IMR-90 (cell line): ENCODE data around the gene NFX1. TPM values are rescaled to one million over a fixed set of nuclear protein-coding genes. Genes with fewer than 3 reads are reported as not detected.

ENCODE experiments used
- ATAC-seq: fragments of 200-7000 bp; cut with Tn5 transposase; 2 replicates; pipeline ENCODE4 v1.9.1; 2020; ENCODE audit warnings: low read depth, mild to moderate bottlenecking, moderate library complexity
- BruUV-seq: library from RNA; stranded (reverse); fragments of 400-500 nt; replicated peaks from 2 replicates; lab custom pipeline; 2021; lab: Mats Ljungman, UMichigan
- CTCF ChIA-PET: fragments of 300-600 bp; formaldehyde crosslinking; extraction: SDS; loops from one replicate; lab custom pipeline; 2021; ENCODE audit warnings: antibody characterized with exemption; lab: Yijun Ruan, JAX
- POLR2A ChIA-PET: fragments of 300-600 bp; sonication (Branson Sonifier 250); formaldehyde crosslinking; loops from one replicate; lab custom pipeline; 2022; ENCODE audit warnings: antibody characterized with exemption; ENCODE audit not compliant: unreplicated experiment; lab: Charles Lee
- DNase-seq: peaks from one replicate; pipeline ENCODE4 v3.0.0; 2013
- H2AFZ ChIP-seq: replicated peaks from 2 replicates; pipeline ENCODE3; 2013; ENCODE audit warnings: low read length, mild to moderate bottlenecking; ENCODE audit not compliant: poor library complexity
- H2AK5ac ChIP-seq: 2 replicates; pipeline ENCODE4 v1.6.1; 2013; ENCODE audit warnings: low read depth, low read length, inconsistent platforms
- H2AK9ac ChIP-seq: replicated peaks from 2 replicates; pipeline ENCODE3; 2013; ENCODE audit warnings: mild to moderate bottlenecking, low read depth, low read length, moderate library complexity; ENCODE audit not compliant: poor library complexity
- H2BK120ac ChIP-seq: 2 replicates; pipeline ENCODE4 v1.6.1; 2013; ENCODE audit warnings: low read depth, low read length, inconsistent platforms
- H2BK15ac ChIP-seq: 3 replicates; pipeline ENCODE4 v1.6.1; 2013; ENCODE audit warnings: low read depth, low read length, inconsistent platforms
- H2BK20ac ChIP-seq: 2 replicates; pipeline ENCODE4 v1.6.1; 2013; ENCODE audit warnings: low read depth, mild to moderate bottlenecking, inconsistent platforms, low read length, moderate library complexity
- H2BK5ac ChIP-seq: 2 replicates; pipeline ENCODE4 v1.6.1; 2013; ENCODE audit warnings: mild to moderate bottlenecking, low read depth, low read length, inconsistent platforms; ENCODE audit not compliant: poor library complexity, severe bottlenecking
- H3K14ac ChIP-seq: replicated peaks from 2 replicates; pipeline ENCODE4 v1.6.1; 2013; ENCODE audit warnings: low read depth, low read length, inconsistent platforms
- H3K18ac ChIP-seq: 2 replicates; pipeline ENCODE4 v1.6.1; 2013; ENCODE audit warnings: low read depth, low read length, control low read depth
- H3K23ac ChIP-seq: 2 replicates; pipeline ENCODE4 v1.6.1; 2013; ENCODE audit warnings: low read depth, low read length, inconsistent platforms
- H3K27ac ChIP-seq: 2 replicates; pipeline ENCODE4 v1.5.1; 2013; ENCODE audit warnings: mild to moderate bottlenecking, control low read depth, low read length; ENCODE audit not compliant: insufficient read depth
- H3K27me3 ChIP-seq: 2 replicates; pipeline ENCODE4 v1.6.1; 2013; ENCODE audit warnings: low read length; ENCODE audit not compliant: control insufficient read depth, insufficient read depth
- H3K36me3 ChIP-seq: 2 replicates; pipeline ENCODE4 v1.6.1; 2013; ENCODE audit warnings: low read length, mixed read lengths; ENCODE audit not compliant: control insufficient read depth, insufficient read depth
- H3K4ac ChIP-seq: 2 replicates; pipeline ENCODE4 v1.6.1; 2013; ENCODE audit warnings: low read depth, low read length, inconsistent platforms
- H3K4me1 ChIP-seq: 2 replicates; pipeline ENCODE4 v1.6.1; 2013; ENCODE audit warnings: low read length, mixed read lengths; ENCODE audit not compliant: control insufficient read depth, insufficient read depth
- H3K4me2 ChIP-seq: 2 replicates; pipeline ENCODE4 v1.6.1; 2013; ENCODE audit warnings: low read depth, mild to moderate bottlenecking, control low read depth, low read length, moderate library complexity
- H3K4me3 ChIP-seq: 2 replicates; pipeline ENCODE4 v1.5.1; 2013; ENCODE audit warnings: low read depth, mild to moderate bottlenecking, control low read depth, low read length, moderate library complexity; ENCODE audit not compliant: insufficient read depth
- H3K56ac ChIP-seq: 2 replicates; pipeline ENCODE4 v1.6.1; 2013; ENCODE audit warnings: low read length, inconsistent platforms; ENCODE audit not compliant: insufficient read depth; ENCODE audit errors: extremely low read depth
- H3K79me1 ChIP-seq, 2 experiments: 2 replicates each; pipeline ENCODE4 v1.6.1; 2013; ENCODE audit warnings: low read length in 2 of 2, inconsistent platforms in 1 of 2, low read depth in 1 of 2
- H3K9ac ChIP-seq: 2 replicates; pipeline ENCODE4 v1.6.1; 2013; ENCODE audit warnings: low read depth, low read length, control low read depth
- H3K9me1 ChIP-seq: 2 replicates; pipeline ENCODE4 v1.6.1; 2013; ENCODE audit warnings: low read length, inconsistent platforms; ENCODE audit not compliant: insufficient read depth
- H3K9me3 ChIP-seq: 2 replicates; pipeline ENCODE4 v1.6.1; 2013; ENCODE audit warnings: low read length; ENCODE audit not compliant: control insufficient read depth, insufficient read depth
- H4K20me1 ChIP-seq: 2 replicates; pipeline ENCODE4 v1.6.1; 2013; ENCODE audit warnings: low read length, inconsistent platforms; ENCODE audit not compliant: insufficient read depth
- H4K5ac ChIP-seq: 2 replicates; pipeline ENCODE4 v1.6.1; 2013; ENCODE audit warnings: mild to moderate bottlenecking, low read depth, low read length, control low read depth
- H4K8ac ChIP-seq, 2 experiments: 2 replicates each; pipeline ENCODE4 v1.6.1; 2013; ENCODE audit warnings: low read depth in 2 of 2, low read length in 2 of 2, control low read depth in 1 of 2, inconsistent platforms in 1 of 2
- H4K91ac ChIP-seq: 2 replicates; pipeline ENCODE4 v1.6.1; 2013; ENCODE audit warnings: low read depth, low read length, inconsistent platforms; ENCODE audit not compliant: insufficient read depth
- CHD1 ChIP-seq: IDR thresholded peaks from 2 replicates; pipeline ENCODE4 v1.6.1; 2012; ENCODE audit warnings: low read depth, low read length, improper control_type of control experiment
- SMC3 ChIP-seq: fragments of 150-350 bp; IDR thresholded peaks from 2 replicates; pipeline ENCODE4 v1.6.1; 2016; ENCODE audit warnings: low read depth, mild to moderate bottlenecking, antibody characterized with exemption, low read length, moderate library complexity
- WGBS, 2 experiments: methylation state at CpG; one replicate each; pipeline versions ENCODE4 v1.1.5 to v1.1.7; 2013; ENCODE audit warnings: missing lambda C conversion rate in 2 of 2; ENCODE audit not compliant: insufficient read length in 1 of 2; ENCODE audit errors: extremely low coverage in 2 of 2; 5-methylcytosine and 5-hydroxymethylcytosine counted together
- dilution Hi-C: fragments of 300-500 bp; cut with HindIII; formaldehyde crosslinking; loops from one replicate; pipeline ENCODE4 v1.14.3; 2018; ENCODE audit warnings: low sequenced_read_pairs; ENCODE audit not compliant: unreplicated experiment
- in situ Hi-C: fragments of 300-500 bp; cut with MboI; formaldehyde crosslinking; loops from 3 replicates; pipeline ENCODE4 v1.14.3; 2019; ENCODE audit warnings: low sequenced_read_pairs, inconsistent platforms, mixed read lengths
- intact Hi-C: fragments of 100-400 bp; cut with micrococcal nuclease; formaldehyde crosslinking; loops from 2 replicates; pipeline ENCODE4 v1.10.0; 2022
- polyA plus RNA-seq, 3 experiments: library from polyadenylated mRNA; depleted of rRNA; stranded (reverse); fragments of >200 nt; gene quantifications; 2 replicates each; pipeline ENCODE4 v1.2.3, GENCODE V29; 2012; ENCODE audit warnings: low replicate concordance in 1 of 3
- total RNA-seq: library from RNA; depleted of rRNA; stranded (reverse); fragments of >200 nt; gene quantifications from 2 replicates; pipeline ENCODE4 v1.2.3, GENCODE V29; 2012

NFX1 gene
- total and polyA plus RNA-seq, 2 of the 4 experiments (the other 2 are of a cell fraction), result 27.0 to 36.0 TPM

DNA sequence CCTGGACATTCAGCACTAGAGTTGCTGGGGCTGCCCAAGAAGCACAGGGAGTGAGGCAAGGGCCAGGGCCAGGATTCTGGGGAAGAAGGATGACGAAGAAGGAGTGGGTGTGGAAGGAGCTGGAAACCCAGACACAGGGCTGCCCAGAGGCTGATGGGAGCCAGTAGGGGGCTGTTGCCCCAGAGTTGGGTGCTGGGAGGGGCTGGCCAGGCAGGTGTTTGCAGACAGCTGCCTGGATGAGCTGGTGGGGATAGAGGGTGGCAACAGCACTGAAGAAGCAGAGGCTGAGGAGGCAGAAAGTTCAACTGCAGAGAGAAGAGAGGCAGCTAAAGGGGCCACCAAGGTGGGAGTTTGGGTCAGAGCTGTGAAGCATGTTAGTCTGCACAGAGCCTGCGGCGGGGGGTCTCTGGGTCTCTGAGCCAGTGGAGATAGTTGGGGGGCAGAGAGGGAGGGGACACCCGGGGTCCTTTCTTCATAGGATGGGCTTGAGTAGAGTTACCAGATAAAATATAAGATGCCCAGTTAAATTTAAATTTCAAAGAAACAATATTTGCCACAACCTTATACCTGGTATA lies 114.6 kb downstream of the NFX1 start:
- H4K5ac ChIP-seq, result no peak overlapping the region
- POLR2A ChIA-PET, result no interaction called here
- no peak overlapping the region for H3K4me2 ChIP-seq
- H2AK5ac ChIP-seq, result no peak overlapping the region
- H3K36me3 ChIP-seq, result no peaks in the 10 kb centered on the region
- BruUV-seq, result no TSS peak
- in situ Hi-C loops, result loop anchor here (25.0 kb wide), 1 partner anchor 307 kb away; no protein-coding TSS in a partner anchor
- H2AK9ac ChIP-seq, result peak overlapping the region; percentile 55
- 67% methylated on average over 1 of the region's 4 CpGs; no CpG with 5 or more reads in 1 of the 2 experiments for WGBS, 2 experiments
- no peak overlapping the region for H4K91ac ChIP-seq
- no peak overlapping the region for H3K4me3 ChIP-seq
- no peak overlapping the region for H3K56ac ChIP-seq
- no peaks in the 10 kb centered on the region for H3K9me1 ChIP-seq
- H2AFZ ChIP-seq, result no peak overlapping the region
- no peak overlapping the region for H2BK15ac ChIP-seq
- dilution Hi-C loops, result no loop called here
- CTCF ChIA-PET, result interaction anchor here (0.7 to 1.0 kb wide), 2 partner anchors 10 to 48 kb away, joined by 3 read pairs; no protein-coding TSS in a partner anchor
- H4K8ac ChIP-seq, result no peak overlapping the region
- no peak for DNase-seq
- no peaks in the 10 kb centered on the region for H3K9me3 ChIP-seq
- H3K79me1 ChIP-seq, result no peaks in the 10 kb centered on the region
- H3K23ac ChIP-seq, result no peak overlapping the region
- no peaks in the 10 kb centered on the region for H4K20me1 ChIP-seq
- peaks cover 3% of the 10 kb centered on the region; the same call in 1 of the 2 replicates for H3K27me3 ChIP-seq
- no peaks in the 10 kb centered on the region for H3K4me1 ChIP-seq
- intact Hi-C loops, result loop anchor here (5.0 to 10.0 kb wide), 3 partner anchors 47 to 320 kb away; no protein-coding TSS in a partner anchor
- no peak overlapping the region for H3K18ac ChIP-seq
- no peak overlapping the region for H3K27ac ChIP-seq
- peak; percentile 27; the same call in 1 of the 2 replicates for ATAC-seq
- H3K14ac ChIP-seq, result no peak overlapping the region
- TF ChIP-seq CHD1 (no peak), SMC3 (no peak)
- H2BK20ac ChIP-seq, result no peak overlapping the region
- no peak overlapping the region for H3K9ac ChIP-seq
- H2BK5ac ChIP-seq, result no peak overlapping the region
- H2BK120ac ChIP-seq, result no peak overlapping the region
- H3K4ac ChIP-seq, result no peak overlapping the region
